ENCODE data around the gene MRPL1. TPM values are rescaled to one million over a fixed set of nuclear protein-coding genes. Genes with fewer than 3 reads are reported as not detected.

MRPL1 gene
- total RNA-seq, 1 donor from 2014 or later, result 6.2 TPM

DNA sequence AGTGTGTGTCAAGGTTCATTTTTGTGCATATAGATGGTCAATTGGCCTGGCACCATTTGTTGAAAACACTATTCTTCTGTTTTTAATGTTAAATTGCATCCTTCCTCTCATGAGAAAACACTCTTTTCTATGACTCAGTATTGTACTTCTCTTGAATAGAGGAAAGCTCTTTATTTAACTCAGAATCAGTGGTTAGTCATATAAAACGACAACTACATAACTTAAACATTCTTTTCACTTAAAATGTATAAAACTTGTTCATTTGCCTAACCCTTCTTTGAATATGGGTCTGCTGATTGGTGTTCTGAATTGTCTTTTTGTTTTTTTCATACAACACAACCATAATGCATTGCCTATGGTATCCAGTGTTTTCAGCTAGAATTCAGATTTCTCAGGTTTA, 17.2 kb upstream of the MRPL1 start:
- Histone ChIP-seq H3K27ac (no peak overlapping the region), H3K4me1 (no peaks in the 10 kb centered on the region), H3K9me3 (no peaks in the 10 kb centered on the region), H3K4me3 (no peak overlapping the region), H3K36me3 (no peaks in the 10 kb centered on the region), H3K27me3 (no peaks in the 10 kb centered on the region)
- TF ChIP-seq, protein P1, sequence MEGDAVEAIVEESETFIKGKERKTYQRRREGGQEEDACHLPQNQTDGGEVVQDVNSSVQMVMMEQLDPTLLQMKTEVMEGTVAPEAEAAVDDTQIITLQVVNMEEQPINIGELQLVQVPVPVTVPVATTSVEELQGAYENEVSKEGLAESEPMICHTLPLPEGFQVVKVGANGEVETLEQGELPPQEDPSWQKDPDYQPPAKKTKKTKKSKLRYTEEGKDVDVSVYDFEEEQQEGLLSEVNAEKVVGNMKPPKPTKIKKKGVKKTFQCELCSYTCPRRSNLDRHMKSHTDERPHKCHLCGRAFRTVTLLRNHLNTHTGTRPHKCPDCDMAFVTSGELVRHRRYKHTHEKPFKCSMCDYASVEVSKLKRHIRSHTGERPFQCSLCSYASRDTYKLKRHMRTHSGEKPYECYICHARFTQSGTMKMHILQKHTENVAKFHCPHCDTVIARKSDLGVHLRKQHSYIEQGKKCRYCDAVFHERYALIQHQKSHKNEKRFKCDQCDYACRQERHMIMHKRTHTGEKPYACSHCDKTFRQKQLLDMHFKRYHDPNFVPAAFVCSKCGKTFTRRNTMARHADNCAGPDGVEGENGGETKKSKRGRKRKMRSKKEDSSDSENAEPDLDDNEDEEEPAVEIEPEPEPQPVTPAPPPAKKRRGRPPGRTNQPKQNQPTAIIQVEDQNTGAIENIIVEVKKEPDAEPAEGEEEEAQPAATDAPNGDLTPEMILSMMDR (IDR thresholded peaks at IDR 0.05), result no peak
- DNase-seq (ENCODE audit: low spot score in 2 of 2), result no peak
- intact Hi-C loops (cut with DNase I), result no loop called here

DNA sequence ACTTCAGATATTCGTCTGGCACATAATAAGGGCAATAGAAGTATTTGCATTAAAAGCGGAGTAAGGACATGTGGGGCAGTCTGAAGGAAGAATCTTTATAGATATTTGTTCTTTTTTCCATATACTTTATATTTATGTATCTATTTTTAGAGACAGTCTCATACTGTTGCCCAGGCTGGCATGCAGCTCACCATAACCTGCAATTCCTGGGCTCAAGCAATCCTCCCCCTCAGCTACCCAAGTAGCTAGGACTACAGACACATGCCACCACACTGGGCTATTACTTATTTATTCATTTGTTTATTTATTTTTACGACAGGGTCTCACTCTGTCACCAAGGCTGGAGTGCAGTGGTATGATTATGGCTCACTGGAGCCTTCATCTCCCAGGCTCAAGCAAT, 16.7 kb upstream of the MRPL1 start:
- no peaks in the 10 kb centered on the region for H3K4me1 ChIP-seq

DNA sequence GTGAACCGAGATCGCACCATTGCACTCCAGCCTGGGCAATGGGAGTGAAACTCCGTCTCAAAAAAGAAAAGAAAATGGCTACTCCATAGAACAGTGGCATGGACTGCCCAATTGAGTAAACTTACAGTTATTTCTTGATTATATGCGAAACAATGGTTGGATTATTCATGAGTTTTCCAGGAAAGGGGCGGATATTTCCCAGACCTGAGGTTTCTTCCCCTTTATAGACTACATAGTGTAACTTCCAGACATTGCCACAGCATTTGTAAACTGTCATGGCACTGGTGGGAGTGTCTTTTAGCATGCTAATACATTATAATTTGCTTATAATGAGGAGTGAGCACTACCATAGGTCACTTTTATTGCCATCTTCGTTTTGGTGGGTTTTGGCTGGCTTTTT, 14.1 kb upstream of the MRPL1 start:
- DNase-seq (ENCODE audit: low spot score in 2 of 2), result no peak
- intact Hi-C loops (cut with DNase I), result no loop called here
- Histone ChIP-seq H3K4me3 (no peak overlapping the region), H3K9me3 (no peaks in the 10 kb centered on the region), H3K36me3 (no peaks in the 10 kb centered on the region), H3K27ac (no peak overlapping the region), H3K4me1 (no peaks in the 10 kb centered on the region), H3K27me3 (no peaks in the 10 kb centered on the region)
- TF ChIP-seq, protein P1 (IDR thresholded peaks at IDR 0.05), result no peak

More for the DNA sequence above, 16.7 kb upstream of the MRPL1 start:
- DNase-seq (ENCODE audit: low spot score in 2 of 2), result no peak
- intact Hi-C loops (cut with DNase I), result no loop called here
- H3K27ac ChIP-seq, result no peak overlapping the region
- H3K27me3 ChIP-seq, result no peaks in the 10 kb centered on the region
- H3K9me3 ChIP-seq, result no peaks in the 10 kb centered on the region
- no peak overlapping the region for H3K4me3 ChIP-seq
- no peaks in the 10 kb centered on the region for H3K36me3 ChIP-seq
- TF ChIP-seq, protein P1 (IDR thresholded peaks at IDR 0.05), result no peak

DNA sequence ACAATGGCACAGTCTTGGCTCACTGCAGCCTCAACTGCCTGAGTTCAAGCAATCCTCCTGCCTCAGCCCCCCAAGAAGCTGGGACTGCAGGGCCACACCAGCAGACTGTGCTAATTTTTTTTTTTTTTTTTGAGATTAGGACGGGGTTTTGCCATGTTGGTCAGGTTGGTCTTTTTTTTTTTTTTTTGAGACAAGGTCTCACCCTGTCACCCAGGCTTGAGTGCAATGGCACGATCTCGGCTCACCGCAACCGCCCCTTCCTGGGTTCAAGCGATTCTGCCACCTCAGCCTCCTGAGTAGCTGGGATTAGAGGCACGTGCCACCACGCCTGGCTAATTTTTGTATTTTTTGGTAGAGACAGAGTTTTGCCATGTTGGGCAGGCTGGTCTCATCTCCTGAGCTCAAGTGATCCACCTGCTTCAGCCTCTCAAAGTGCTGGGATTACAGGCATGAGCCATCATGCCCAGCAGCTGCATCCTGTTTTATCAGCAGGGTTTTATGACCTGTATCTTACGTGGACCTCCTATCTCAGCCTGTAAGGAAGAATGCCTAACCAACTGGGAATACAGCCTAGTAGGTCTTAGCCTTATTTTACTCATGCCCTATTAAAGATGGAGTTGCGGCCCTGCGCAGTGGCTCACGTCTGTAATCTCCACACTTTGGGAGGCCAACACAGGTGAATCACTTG, 13.2 kb upstream of the MRPL1 start:
- no peaks in the 10 kb centered on the region for H3K27me3 ChIP-seq
- DNase-seq (ENCODE audit: low spot score in 2 of 2), result no peak
- H3K36me3 ChIP-seq, result no peaks in the 10 kb centered on the region
- no peaks in the 10 kb centered on the region for H3K9me3 ChIP-seq
- no peaks in the 10 kb centered on the region for H3K4me1 ChIP-seq
- no peak overlapping the region for H3K27ac ChIP-seq
- TF ChIP-seq, protein P1 (IDR thresholded peaks at IDR 0.05), result no peak
- intact Hi-C loops (cut with DNase I), result no loop called here
- H3K4me3 ChIP-seq, result no peak overlapping the region

DNA sequence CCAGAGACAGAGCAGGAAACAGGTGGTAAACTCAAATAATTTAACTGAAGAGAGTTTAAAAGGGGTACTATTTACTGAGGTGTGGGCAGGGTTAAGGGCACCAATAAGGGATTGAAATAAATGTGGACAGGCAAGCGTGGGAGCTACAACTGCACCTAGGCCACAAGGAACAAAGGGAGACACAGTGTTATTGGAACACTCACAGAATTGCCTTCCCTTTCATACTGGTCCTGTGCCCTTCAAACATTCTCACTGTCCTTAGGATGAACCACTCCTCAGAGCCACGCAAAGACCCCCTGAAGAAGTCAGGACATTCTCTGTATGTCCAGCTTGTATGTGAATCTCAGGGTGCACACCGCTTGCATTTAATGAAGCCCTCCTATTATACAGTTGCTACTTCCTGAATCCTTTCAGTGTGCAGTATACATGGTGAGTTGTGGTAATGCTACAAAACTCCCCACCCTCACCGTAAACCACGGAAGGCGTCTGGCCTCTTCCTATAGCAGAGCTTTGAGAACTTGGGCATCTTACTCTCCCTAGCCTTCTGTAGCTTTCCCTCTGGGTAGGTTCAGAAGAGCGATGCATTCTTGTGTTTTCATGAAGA, 9.6 kb upstream of the MRPL1 start:
- Histone ChIP-seq H3K27me3 (no peaks in the 10 kb centered on the region), H3K4me1 (no peaks in the 10 kb centered on the region), H3K4me3 (no peak overlapping the region), H3K9me3 (no peaks in the 10 kb centered on the region), H3K27ac (no peak overlapping the region), H3K36me3 (no peaks in the 10 kb centered on the region)
- intact Hi-C loops (cut with DNase I), result no loop called here
- no peak for DNase-seq (ENCODE audit: low spot score in 2 of 2)
- TF ChIP-seq, protein P1 (IDR thresholded peaks at IDR 0.05), result no peak
